Osteocyte (in vitro differentiated cells): ENCODE results near the gene ACOT13. TPM values are rescaled to one million over a fixed set of nuclear protein-coding genes. Genes with fewer than 3 reads are reported as not detected.
"Not testable (repeated sequence)": the region's sequence is repeated elsewhere in the genome, so short reads cannot be mapped to it uniquely, and the experiment has no call there.

Experiments
- DNase-seq: peaks from one replicate; pipeline ENCODE4 v3.0.0; 2021; ENCODE audit warnings: mixed read lengths; ENCODE audit not compliant: unreplicated experiment; ENCODE audit errors: extremely low spot score
- H3K27ac Mint-ChIP-seq: one replicate; pipeline ENCODE4 v1.8.0; 2021; ENCODE audit warnings: mild to moderate bottlenecking, mixed read lengths; ENCODE audit not compliant: unreplicated experiment
- H3K27me3 Mint-ChIP-seq: one replicate; pipeline ENCODE4 v1.8.0; 2021; ENCODE audit warnings: mixed read lengths; ENCODE audit not compliant: unreplicated experiment
- H3K36me3 Mint-ChIP-seq: one replicate; pipeline ENCODE4 v1.8.0; 2021; ENCODE audit warnings: mixed read lengths; ENCODE audit not compliant: unreplicated experiment
- H3K4me1 Mint-ChIP-seq: one replicate; pipeline ENCODE4 v1.8.0; 2021; ENCODE audit warnings: mixed read lengths; ENCODE audit not compliant: unreplicated experiment
- H3K4me3 Mint-ChIP-seq: one replicate; pipeline ENCODE4 v1.8.0; 2021; ENCODE audit warnings: mild to moderate bottlenecking, moderate library complexity, mixed read lengths; ENCODE audit not compliant: unreplicated experiment
- H3K9me3 Mint-ChIP-seq: one replicate; pipeline ENCODE4 v1.8.0; 2021; ENCODE audit warnings: mixed read lengths; ENCODE audit not compliant: unreplicated experiment
- total RNA-seq: library from RNA; stranded (reverse); gene quantifications from 2 replicates; pipeline ENCODE4 v1.2.1, GENCODE V29; 2021
- TF ChIP-seq, protein P1 (sequence below): fragments of 200-600 bp; sonication (generic); IDR thresholded peaks from 2 replicates; pipeline ENCODE4 v1.5.0; 2021; ENCODE audit warnings: antibody characterized with exemption, mild to moderate bottlenecking, moderate library complexity

ACOT13 gene
- total RNA-seq, 1 donor from 2014 or later = 23.9 TPM

DNA sequence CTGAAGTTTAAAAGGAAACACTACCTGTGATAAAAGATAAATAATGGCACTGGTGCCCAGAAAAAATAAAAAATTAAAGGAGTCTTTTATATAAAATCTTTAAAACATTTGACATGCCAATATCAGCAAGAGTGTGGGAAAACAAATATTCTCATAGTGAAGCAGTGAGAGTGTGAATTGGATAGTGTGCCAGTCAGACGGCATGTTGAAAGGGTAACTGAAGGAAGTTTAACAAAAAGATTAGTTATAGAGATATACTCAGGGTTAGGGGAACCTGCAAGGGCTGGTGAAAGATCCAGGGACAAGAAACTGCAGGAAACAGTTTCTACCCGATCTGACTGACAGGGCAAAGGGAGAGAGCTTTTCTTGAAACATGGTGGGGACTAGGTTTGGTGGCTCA lies 85.6 kb downstream of the ACOT13 start:
- Mint-ChIP-seq H3K27me3 (no peaks in the 10 kb centered on the region), H3K27ac (no peak overlapping the region), H3K4me1 (no peaks in the 10 kb centered on the region), H3K36me3 (no peaks in the 10 kb centered on the region), H3K9me3 (peaks cover 4% of the 10 kb centered on the region), H3K4me3 (no peak overlapping the region)
- DNase-seq = no peak
- TF ChIP-seq, protein P1, sequence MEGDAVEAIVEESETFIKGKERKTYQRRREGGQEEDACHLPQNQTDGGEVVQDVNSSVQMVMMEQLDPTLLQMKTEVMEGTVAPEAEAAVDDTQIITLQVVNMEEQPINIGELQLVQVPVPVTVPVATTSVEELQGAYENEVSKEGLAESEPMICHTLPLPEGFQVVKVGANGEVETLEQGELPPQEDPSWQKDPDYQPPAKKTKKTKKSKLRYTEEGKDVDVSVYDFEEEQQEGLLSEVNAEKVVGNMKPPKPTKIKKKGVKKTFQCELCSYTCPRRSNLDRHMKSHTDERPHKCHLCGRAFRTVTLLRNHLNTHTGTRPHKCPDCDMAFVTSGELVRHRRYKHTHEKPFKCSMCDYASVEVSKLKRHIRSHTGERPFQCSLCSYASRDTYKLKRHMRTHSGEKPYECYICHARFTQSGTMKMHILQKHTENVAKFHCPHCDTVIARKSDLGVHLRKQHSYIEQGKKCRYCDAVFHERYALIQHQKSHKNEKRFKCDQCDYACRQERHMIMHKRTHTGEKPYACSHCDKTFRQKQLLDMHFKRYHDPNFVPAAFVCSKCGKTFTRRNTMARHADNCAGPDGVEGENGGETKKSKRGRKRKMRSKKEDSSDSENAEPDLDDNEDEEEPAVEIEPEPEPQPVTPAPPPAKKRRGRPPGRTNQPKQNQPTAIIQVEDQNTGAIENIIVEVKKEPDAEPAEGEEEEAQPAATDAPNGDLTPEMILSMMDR = no peak

DNA sequence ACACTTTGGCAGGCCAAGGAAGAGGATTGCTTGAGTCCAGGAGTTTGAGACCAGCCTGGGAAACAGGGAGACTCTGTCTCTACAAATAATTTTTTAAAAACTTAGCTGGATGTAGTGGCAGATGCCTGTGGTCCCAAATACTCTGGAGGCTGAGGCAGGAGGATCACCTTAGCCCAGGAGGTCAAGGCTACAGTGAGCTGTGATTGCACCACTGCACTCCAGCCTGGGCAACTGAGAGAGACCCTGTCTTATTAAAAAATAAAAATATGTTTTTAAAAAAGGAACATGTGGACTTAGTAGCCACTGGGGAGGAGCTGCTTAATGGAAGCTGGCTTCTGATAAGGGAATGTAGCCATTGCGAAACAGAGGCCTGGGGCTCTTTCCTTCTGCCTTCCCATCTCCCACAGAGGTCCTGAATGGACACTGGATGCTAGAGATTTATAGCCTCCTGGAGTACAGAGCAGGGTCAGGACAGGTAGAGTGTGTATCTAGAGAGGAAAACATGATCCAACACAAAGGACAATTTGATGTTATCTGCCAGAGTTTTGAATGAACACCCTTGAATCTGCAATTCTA lies 86.1 kb downstream of the ACOT13 start:
- TF ChIP-seq, protein P1 = no peak
- Mint-ChIP-seq H3K4me3 (no peak overlapping the region), H3K4me1 (no peaks in the 10 kb centered on the region), H3K27ac (no peak overlapping the region), H3K9me3 (peaks cover 4% of the 10 kb centered on the region), H3K36me3 (no peaks in the 10 kb centered on the region), H3K27me3 (no peaks in the 10 kb centered on the region)
- no peak for DNase-seq

DNA sequence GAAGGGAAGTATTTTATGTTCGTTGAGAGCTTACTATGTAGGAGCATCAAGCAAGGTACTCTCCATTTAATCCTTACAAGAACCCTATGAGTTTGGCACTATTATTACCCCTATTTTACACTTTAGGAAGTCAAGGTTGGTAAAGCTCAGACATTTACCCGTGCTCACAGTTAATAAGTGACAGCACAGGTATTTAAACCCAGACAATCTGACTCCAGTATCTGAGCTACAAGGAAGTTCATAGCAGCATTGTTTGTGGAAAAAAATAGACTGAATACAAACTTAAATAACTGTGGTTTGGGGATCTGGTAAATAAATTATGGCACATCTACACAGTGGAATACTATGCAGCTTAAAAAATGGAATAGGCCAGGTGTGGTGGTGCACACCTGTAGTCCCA lies 86.7 kb downstream of the ACOT13 start:
- Mint-ChIP-seq H3K4me1 (no peaks in the 10 kb centered on the region), H3K27ac (no peak overlapping the region), H3K9me3 (peaks cover 4% of the 10 kb centered on the region), H3K4me3 (no peak overlapping the region), H3K36me3 (no peaks in the 10 kb centered on the region), H3K27me3 (no peaks in the 10 kb centered on the region)
- no peak for DNase-seq
- TF ChIP-seq, protein P1 = no peak

DNA sequence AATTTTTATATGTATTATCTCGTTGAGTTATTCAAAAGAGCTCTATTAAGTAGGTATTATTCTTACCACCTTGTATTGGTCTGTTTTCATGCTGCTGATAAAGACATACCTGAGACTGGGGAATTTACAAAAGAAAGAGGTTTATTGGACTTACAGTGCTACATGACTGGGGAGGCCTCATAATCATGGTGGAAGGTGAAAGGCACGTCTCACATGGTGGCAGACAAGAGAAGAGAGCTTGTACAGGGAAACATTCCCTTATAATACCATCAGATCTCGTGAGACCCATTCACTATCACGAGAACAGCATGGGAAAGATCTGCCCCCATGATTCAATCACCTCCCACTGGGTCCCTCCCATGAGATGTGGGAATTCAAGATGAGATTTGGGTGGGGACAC lies 87.5 kb downstream of the ACOT13 start:
- not testable (repeated sequence) for DNase-seq, H3K36me3 Mint-ChIP-seq, H3K9me3 Mint-ChIP-seq, H3K4me1 Mint-ChIP-seq, H3K27me3 Mint-ChIP-seq, H3K4me3 Mint-ChIP-seq, H3K27ac Mint-ChIP-seq

Other genes starting within 250 kb of the ACOT13 start
- 1.9 and 2.4 TPM in 2 replicates for gene GPLD1, start 177.5 kb upstream of the ACOT13 start, total RNA-seq
- 6.6 and 7.8 TPM in 2 replicates for gene ALDH5A1, start 172.1 kb upstream of the ACOT13 start, total RNA-seq
- not detected in 2 replicates for gene KIAA0319, start 20.9 kb upstream of the ACOT13 start, total RNA-seq
- gene TDP2, start 178 bp upstream of the ACOT13 start, total RNA-seq = 31.5 and 31.8 TPM in 2 replicates
- gene C6orf62, start 52.1 kb downstream of the ACOT13 start, total RNA-seq = 79.6 and 79.7 TPM in 2 replicates
- 25.3 and 26.4 TPM in 2 replicates for gene GMNN, start 107.9 kb downstream of the ACOT13 start, total RNA-seq
- not detected in 2 replicates for gene ARMH2, start 131.8 kb downstream of the ACOT13 start, total RNA-seq